ENCODE results near the gene RUBCN.
"Not testable (repeated sequence)": the region's sequence is repeated elsewhere in the genome, so short reads cannot be mapped to it uniquely, and the experiment has no call there.

The RUBCN gene

DNA sequence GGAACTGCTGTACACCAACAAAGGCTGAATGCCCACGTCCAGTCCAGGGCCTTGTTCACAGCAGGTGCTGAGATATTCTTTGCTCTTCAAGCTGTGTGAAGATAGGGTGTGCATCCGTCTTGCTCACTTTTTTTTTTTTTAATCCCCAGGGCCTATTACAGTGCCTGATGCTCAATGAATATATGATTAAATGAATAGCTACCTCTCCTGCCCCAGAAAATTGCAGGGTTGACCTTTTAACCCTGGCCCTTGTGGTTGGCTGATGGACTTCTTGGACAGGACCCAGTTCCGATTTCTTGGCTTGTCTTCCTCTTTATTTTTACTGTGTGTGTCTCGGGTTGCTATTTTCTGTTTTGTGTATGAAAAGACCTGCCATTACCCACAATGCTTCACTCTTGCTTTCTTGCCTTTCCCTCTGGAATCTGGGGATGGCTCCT lies 10.1 kb upstream of the RUBCN start:
- Mint-ChIP-seq H3K27me3 (no peaks in the 10 kb centered on the region), H3K36me3 (no peaks in the 10 kb centered on the region), H3K4me3 (no peak overlapping the region), H3K9me3 (ENCODE audit: low read depth) (no peaks in the 10 kb centered on the region), H3K4me1 (ENCODE audit: low read depth) (peaks cover 23% of the 10 kb centered on the region), H3K27ac (no peak overlapping the region)

DNA sequence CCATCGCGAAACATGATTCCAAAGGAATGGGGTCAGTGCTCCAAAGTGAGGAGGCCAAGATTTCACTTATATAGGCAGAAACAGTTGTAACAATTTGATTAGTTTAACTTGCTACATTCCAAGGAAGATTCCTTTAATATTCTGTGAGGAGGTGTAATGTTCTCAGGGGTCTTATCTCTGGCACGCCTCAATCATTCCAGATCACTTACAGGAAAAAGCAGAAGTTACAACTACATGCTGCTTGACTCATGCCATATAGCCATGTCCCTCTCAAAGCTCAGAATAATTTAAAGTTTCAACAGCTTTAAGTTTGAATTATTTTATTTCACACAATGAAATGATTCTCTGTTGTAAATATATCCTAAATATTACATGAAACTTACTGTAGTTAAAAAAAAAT lies 9.5 kb upstream of the RUBCN start:
- Mint-ChIP-seq H3K4me3 (no peak overlapping the region), H3K36me3 (no peaks in the 10 kb centered on the region), H3K27ac (no peak overlapping the region), H3K9me3 (ENCODE audit: low read depth) (no peaks in the 10 kb centered on the region), H3K4me1 (ENCODE audit: low read depth) (peaks cover 19% of the 10 kb centered on the region), H3K27me3 (no peaks in the 10 kb centered on the region)

DNA sequence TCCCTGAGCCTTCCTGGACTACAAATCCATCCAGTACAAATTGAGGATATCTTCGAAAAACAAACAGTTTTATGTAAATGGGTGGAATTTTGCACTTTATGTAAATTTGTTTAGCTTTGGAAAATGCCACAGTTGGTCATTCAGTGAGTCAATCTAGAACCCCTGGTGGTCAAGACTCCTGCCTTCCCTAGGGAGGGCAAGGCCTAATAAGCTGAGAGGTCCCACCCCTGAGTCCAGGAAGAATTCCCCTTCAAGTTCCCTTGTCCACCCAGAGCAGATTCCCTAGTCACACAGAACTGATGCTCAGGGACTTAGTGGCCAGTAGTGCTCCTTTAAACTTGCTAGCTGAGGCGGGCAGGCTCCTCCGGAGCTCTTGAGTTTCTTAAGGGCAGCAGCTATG lies 6.1 kb upstream of the RUBCN start:
- Mint-ChIP-seq H3K4me1 (ENCODE audit: low read depth) (peaks cover 1% of the 10 kb centered on the region), H3K27ac (no peak overlapping the region), H3K27me3 (no peaks in the 10 kb centered on the region), H3K9me3 (ENCODE audit: low read depth) (no peaks in the 10 kb centered on the region), H3K4me3 (no peak overlapping the region), H3K36me3 (no peaks in the 10 kb centered on the region)

DNA sequence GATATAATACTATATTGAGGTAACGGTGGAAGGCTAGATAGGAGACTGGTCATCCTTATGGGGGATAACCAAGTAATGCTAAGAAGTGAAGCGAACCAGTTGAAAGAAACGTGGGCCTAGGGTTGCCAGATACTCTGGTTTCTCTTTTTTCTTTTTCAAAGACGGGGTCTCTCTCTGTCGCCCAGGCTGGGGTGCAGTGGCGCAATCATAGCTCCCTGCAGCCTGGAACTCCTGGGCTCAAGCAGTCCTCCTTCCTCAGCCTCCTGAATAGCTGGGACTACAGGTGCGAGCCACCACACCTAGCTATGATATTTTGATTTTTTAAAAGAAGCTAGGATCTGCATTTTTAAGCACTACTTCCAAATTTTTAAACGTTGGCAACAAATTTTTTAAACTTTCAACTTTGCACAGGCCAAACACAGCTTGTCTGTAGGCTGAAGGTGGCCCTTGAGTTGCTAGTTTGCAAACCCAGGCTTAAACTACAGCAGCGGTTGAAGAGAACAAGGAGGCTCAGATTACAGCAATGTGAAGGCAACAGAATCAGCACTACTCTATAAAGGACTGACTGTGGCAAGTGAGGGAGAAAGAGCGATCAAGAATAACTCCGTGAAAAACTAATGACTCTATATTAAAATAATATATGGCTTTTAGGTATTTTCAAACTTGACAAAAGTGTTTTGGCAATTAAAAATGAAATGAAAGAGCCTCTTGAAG lies 1.2 kb upstream of the RUBCN start:
- H3K27ac Mint-ChIP-seq = peak overlapping the region; percentile 92
- no peaks in the 10 kb centered on the region for H3K36me3 Mint-ChIP-seq
- no peaks in the 10 kb centered on the region for H3K9me3 Mint-ChIP-seq (ENCODE audit: low read depth)
- peak overlapping the region; percentile 94 for H3K4me3 Mint-ChIP-seq
- no peaks in the 10 kb centered on the region for H3K27me3 Mint-ChIP-seq
- peaks cover 26% of the 10 kb centered on the region for H3K4me1 Mint-ChIP-seq (ENCODE audit: low read depth)

DNA sequence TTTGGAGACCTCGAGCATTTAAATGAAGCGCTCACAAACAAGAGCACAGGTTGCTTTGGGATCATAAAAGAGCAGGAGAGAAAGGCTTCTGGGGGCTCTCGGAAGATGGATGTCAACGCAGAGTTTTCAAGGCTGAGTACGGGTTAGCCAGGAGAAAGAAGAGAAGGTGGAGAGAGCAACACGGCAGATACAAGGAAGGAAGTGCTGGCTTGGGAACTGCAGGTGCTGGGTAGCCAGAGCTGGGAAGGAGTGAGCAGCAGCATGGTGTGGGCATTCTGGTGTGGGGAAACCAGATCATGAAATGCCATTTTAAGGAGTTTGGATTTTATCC lies 580 bp upstream of the RUBCN start:
- no peaks in the 10 kb centered on the region for H3K9me3 Mint-ChIP-seq (ENCODE audit: low read depth)
- H3K27ac Mint-ChIP-seq = peak overlapping the region; percentile 92
- H3K4me3 Mint-ChIP-seq = peak overlapping the region; percentile 94
- H3K4me1 Mint-ChIP-seq (ENCODE audit: low read depth) = peaks cover 29% of the 10 kb centered on the region
- no peaks in the 10 kb centered on the region for H3K27me3 Mint-ChIP-seq
- no peaks in the 10 kb centered on the region for H3K36me3 Mint-ChIP-seq

DNA sequence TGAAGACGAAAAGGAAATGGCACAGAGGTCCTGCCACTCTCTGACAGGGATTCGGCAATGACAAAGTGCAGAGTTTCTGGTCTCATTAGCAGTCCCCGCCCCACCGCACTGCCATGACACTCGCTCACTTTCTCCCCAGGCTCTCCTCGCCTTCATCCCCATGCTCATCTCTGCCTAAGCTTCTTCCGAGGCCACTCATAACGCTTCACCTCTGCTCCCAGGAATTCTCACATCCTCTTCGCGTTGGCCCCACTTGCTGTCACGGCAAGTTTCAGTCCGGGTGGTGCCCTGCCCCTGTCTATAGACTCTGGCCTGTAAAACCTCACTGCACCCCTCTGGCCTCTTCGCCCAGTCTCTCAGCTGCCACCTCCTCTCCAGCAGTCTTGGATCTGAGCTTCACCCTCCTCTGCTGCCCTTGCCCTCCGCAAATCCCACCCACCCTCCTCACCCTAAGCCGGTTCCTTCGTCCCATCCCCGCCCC lies 654 bp downstream of the RUBCN start:
- Mint-ChIP-seq H3K9me3 (ENCODE audit: low read depth) (no peaks in the 10 kb centered on the region), H3K36me3 (peaks cover 3% of the 10 kb centered on the region), H3K27me3 (no peaks in the 10 kb centered on the region), H3K4me1 (ENCODE audit: low read depth) (peaks cover 34% of the 10 kb centered on the region), H3K4me3 (peak overlapping the region; percentile 94), H3K27ac (peak overlapping the region; percentile 75)

DNA sequence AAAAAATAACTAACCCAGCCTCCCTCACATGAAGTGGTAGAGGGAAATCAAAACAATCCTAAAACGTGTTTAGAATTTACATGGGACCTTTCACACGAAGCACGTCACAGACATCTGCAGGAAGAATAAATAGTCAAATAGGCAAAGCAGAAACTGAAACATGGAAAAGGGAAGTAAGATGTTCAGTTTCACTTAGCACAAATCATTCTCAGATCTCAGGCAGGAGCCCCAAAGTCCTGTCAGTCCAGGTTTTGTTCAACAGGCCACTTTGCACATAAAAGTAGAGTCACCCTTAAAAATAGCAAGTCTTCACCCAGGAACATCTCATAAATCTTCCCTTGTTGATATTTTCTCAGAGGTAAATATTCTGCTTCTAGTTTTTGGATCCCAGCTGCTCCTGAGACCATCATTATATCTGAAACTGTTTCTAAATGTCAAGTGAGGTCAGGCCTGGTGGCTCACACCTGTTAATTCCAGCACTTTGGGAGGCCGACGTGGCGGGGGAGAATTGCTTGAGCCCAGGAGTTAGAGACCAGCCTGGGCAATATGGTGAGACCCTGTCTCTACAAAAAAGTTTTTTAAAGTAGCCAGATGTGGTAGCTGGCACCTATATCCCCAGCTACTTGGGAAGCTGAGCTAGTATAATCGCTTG lies 1.9 kb downstream of the RUBCN start:
- H3K4me3 Mint-ChIP-seq = peak overlapping the region; percentile 61
- H3K27ac Mint-ChIP-seq = peak overlapping the region; percentile 59
- peaks cover 43% of the 10 kb centered on the region for H3K4me1 Mint-ChIP-seq (ENCODE audit: low read depth)
- H3K27me3 Mint-ChIP-seq = no peaks in the 10 kb centered on the region
- H3K9me3 Mint-ChIP-seq (ENCODE audit: low read depth) = no peaks in the 10 kb centered on the region
- H3K36me3 Mint-ChIP-seq = peaks cover 3% of the 10 kb centered on the region

DNA sequence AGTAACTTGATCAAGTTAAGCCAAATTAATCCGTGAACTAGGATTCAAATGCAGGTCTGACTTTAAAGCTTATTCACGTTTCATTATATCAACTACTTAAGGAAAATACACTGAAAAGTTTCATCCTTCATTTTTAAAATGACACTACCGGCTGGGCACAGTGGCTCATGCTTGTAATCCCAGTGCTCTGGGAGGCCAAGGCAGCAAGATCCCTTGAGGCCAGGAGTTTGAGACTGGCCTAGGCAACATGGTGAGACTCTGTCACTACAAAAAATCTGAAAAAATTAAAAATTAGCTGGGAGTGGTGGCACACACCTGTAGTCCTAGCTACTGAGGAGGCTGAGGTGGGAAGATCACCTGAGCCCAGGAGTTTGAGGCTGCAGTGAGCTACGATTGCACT lies 3.7 kb downstream of the RUBCN start:
- H3K36me3 Mint-ChIP-seq = peaks cover 8% of the 10 kb centered on the region
- H3K27me3 Mint-ChIP-seq = no peaks in the 10 kb centered on the region
- H3K4me1 Mint-ChIP-seq (ENCODE audit: low read depth) = peaks cover 45% of the 10 kb centered on the region
- H3K27ac Mint-ChIP-seq = no peak overlapping the region
- no peak overlapping the region for H3K4me3 Mint-ChIP-seq
- no peaks in the 10 kb centered on the region for H3K9me3 Mint-ChIP-seq (ENCODE audit: low read depth)

DNA sequence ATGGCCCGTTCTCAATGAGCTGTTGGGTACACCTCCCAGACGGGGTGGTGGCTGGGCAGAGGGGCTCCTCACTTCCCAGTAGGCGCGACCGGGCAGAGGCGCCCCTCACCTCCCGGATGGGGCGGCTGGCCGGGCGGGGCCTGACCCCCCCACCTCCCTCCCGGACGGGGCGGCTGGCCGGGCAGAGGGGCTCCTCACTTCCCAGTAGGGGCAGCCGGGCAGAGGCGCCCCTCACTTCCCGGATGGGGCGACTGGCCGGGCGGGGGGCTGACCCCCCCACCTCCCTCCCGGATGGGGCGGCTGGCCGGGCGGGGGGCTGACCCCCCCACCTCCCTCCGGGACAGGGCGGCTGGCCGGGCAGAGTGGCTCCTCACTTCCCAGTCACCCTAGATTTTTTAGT lies 5.2 kb downstream of the RUBCN start:
- not testable (repeated sequence) for H3K36me3 Mint-ChIP-seq; H3K9me3 Mint-ChIP-seq (ENCODE audit: low read depth); H3K27me3 Mint-ChIP-seq; H3K27ac Mint-ChIP-seq; H3K4me3 Mint-ChIP-seq
- peaks cover 37% of the 10 kb centered on the region for H3K4me1 Mint-ChIP-seq (ENCODE audit: low read depth)

DNA sequence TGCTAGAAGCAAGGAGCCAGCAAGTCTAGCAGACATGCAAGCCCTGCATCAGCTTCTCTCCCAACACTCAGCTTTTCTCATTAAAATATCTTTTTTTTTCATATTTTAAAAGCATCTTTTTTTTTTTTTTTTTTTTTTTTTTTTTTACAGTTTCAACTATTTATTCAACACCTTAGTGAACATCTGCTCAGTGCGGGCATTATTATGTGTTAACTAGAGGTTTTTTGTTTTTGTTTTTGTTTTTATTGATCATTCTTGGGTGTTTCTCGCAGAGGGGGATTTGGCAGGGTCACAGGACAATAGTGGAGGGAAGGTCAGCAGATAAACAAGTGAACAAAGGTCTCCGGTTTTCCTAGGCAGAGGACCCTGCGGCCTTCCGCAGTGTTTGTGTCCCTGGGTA lies 5.9 kb downstream of the RUBCN start:
- H3K27ac Mint-ChIP-seq = not testable (repeated sequence)

DNA sequence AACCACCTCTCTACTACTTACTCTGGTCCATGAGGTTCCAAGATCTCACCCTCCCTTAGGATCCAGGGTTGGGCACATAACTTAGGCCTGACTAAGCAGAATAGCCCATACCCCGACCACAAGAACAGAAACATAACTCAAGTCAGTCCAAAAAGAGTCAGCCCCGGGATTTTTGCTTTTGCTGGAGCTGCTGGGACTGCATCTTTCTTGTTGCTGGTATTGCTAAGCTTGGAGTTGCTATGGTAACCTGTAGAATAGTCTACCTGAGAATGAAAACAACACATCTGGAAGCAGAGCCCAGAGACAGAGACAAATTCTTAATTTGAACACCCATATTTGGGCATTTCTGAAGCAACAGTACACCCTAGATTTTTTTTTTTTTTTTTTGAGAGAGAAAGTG lies 6.5 kb downstream of the RUBCN start:
- Mint-ChIP-seq H3K27ac (no peak overlapping the region), H3K36me3 (peaks cover 8% of the 10 kb centered on the region), H3K9me3 (ENCODE audit: low read depth) (no peaks in the 10 kb centered on the region), H3K4me1 (ENCODE audit: low read depth) (peaks cover 27% of the 10 kb centered on the region), H3K4me3 (no peak overlapping the region), H3K27me3 (no peaks in the 10 kb centered on the region)

More for the DNA sequence above, 5.9 kb downstream of the RUBCN start:
- peaks cover 32% of the 10 kb centered on the region for H3K4me1 Mint-ChIP-seq (ENCODE audit: low read depth)
- not testable (repeated sequence) for H3K27me3 Mint-ChIP-seq; H3K36me3 Mint-ChIP-seq; H3K9me3 Mint-ChIP-seq (ENCODE audit: low read depth); H3K4me3 Mint-ChIP-seq

DNA sequence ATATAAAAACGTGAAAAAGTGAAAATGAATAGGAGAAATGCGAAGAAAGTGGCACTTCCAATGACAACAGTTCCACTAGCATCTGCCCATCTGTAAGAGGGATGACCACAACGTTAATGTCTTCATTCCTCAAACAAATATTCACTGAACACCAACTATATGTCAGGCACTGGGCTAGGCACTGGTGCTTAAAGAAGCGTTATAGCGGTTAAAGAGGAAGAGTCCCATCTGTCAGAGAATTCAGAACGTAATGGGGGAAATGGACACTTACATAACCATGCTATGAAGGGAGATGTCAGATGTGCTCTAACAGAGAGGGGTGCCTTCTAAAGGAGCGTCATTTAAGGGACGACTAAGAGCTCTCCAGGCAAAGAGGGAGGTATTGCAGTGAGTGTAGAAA lies 8.2 kb downstream of the RUBCN start:
- H3K27ac Mint-ChIP-seq = peak overlapping the region; percentile 23
- H3K27me3 Mint-ChIP-seq = no peaks in the 10 kb centered on the region
- no peaks in the 10 kb centered on the region for H3K9me3 Mint-ChIP-seq (ENCODE audit: low read depth)
- no peak overlapping the region for H3K4me3 Mint-ChIP-seq
- peaks cover 8% of the 10 kb centered on the region for H3K36me3 Mint-ChIP-seq
- H3K4me1 Mint-ChIP-seq (ENCODE audit: low read depth) = peaks cover 19% of the 10 kb centered on the region

DNA sequence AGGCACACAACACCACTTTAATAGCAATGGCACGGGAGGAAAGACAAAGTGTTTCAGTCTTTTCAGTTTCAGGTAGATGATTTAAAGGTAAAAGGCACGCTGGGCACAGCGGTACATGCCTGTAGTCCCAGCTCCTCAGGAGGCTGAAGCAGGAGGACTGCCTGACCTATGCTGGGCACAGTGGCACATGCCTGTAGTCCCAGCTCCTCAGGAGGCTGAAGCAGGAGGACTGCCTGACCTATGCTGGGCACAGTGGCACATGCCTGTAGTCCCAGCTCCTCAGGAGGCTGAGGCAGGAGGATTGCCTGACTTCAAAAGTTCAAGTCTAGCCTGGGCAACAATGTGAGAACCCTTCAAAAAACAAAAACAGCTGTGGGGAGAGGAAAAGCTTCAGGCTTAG lies 8.8 kb downstream of the RUBCN start:
- H3K27me3 Mint-ChIP-seq; H3K36me3 Mint-ChIP-seq; H3K4me3 Mint-ChIP-seq; H3K9me3 Mint-ChIP-seq (ENCODE audit: low read depth); H3K27ac Mint-ChIP-seq: not testable (repeated sequence)
- peaks cover 19% of the 10 kb centered on the region for H3K4me1 Mint-ChIP-seq (ENCODE audit: low read depth)

DNA sequence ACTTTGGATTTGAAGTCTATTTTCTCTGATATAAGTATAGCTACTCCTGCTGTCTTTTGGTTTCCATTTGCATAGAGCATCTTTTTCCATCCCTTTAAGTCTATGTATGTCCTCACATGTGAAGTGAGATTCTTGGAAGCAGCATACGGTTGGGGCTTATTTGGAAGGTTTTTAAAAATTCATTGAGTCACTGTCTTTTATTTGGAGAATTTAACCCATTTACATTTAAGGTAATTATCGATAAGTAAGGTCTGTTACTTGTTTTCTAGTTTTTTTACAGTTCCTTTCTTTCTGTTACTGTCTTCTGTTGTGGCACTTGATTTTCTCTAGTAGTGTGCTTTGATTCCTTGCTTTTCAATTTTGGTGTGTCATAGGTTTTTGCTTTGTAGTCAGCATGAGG lies 14.0 kb downstream of the RUBCN start:
- H3K27ac Mint-ChIP-seq = no peak overlapping the region
- H3K9me3 Mint-ChIP-seq (ENCODE audit: low read depth) = no peaks in the 10 kb centered on the region
- peaks cover 9% of the 10 kb centered on the region for H3K36me3 Mint-ChIP-seq
- peaks cover 6% of the 10 kb centered on the region for H3K4me1 Mint-ChIP-seq (ENCODE audit: low read depth)
- no peak overlapping the region for H3K4me3 Mint-ChIP-seq
- H3K27me3 Mint-ChIP-seq = no peaks in the 10 kb centered on the region

DNA sequence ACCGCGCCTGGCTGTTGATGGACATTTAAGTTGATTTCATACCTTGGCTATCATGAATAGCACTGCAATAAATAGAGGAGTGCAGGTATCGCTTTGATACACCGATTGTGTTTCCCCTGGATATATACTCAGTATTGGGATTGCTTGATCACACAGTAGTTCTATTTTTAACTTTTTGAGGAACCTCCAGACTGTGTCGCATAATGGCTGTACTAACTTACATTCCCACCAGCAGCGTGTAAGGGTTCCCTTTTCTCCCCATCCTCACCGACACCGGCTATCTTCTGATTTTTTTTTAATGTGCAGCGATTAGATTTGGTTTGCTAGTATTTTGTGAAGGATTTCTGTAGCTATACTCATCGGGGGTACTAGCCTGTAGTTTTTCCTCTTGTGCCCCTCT lies 16.0 kb downstream of the RUBCN start:
- Mint-ChIP-seq H3K36me3 (peaks cover 12% of the 10 kb centered on the region), H3K27me3 (no peaks in the 10 kb centered on the region), H3K4me3 (no peak overlapping the region), H3K27ac (no peak overlapping the region), H3K4me1 (ENCODE audit: low read depth) (peaks cover 6% of the 10 kb centered on the region), H3K9me3 (ENCODE audit: low read depth) (no peaks in the 10 kb centered on the region)

DNA sequence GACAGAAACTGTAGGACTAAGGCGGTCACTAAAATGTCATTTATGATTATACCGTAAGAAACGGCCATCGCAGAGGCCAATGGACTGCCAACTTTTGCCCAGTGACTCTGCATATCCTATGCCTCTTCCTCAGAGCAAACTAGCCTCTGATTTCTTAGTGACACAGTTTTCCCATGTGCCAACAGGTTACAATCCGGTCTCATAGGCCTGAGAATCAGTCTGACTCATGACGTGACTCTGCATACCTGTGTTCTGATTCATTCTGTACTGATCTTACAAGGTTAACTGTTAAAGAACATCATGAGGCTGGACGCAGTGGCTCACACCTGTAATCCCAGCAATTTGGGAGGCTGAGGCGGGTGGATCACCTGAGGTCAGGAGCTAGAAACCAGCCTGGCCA lies 17.8 kb downstream of the RUBCN start:
- H3K4me3 Mint-ChIP-seq = no peak overlapping the region
- peaks cover 12% of the 10 kb centered on the region for H3K36me3 Mint-ChIP-seq
- H3K27ac Mint-ChIP-seq = no peak overlapping the region
- H3K9me3 Mint-ChIP-seq (ENCODE audit: low read depth) = no peaks in the 10 kb centered on the region
- no peaks in the 10 kb centered on the region for H3K27me3 Mint-ChIP-seq
- H3K4me1 Mint-ChIP-seq (ENCODE audit: low read depth) = peaks cover 14% of the 10 kb centered on the region

All from activated naive CD8-positive, alpha-beta T cell (primary cell).